ENCODE measurements around the gene LHPP.

LHPP gene

DNA sequence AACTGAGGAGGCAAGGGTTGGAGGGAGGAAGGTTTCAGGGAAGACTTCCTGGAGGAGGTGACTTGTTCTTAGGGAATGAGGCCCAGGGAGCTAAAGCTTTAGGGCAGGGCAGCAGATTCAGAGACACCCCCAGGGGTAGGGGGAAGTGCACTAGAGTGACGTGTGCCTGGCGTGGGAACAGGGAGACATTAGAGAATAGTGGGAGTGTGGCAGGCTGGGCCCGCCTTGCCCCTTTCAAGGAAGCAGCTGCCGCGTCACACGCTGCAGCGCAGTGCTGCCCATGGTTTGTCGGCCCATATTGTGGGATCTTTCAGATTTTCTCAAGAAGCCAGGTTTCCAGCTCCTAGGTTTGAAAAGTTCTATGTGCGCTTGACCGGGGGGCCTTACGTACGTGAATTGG, 139.4 kb downstream of the LHPP start:
- no peak for DNase-seq (ENCODE audit: low read depth)
- TF ChIP-seq, protein P1, sequence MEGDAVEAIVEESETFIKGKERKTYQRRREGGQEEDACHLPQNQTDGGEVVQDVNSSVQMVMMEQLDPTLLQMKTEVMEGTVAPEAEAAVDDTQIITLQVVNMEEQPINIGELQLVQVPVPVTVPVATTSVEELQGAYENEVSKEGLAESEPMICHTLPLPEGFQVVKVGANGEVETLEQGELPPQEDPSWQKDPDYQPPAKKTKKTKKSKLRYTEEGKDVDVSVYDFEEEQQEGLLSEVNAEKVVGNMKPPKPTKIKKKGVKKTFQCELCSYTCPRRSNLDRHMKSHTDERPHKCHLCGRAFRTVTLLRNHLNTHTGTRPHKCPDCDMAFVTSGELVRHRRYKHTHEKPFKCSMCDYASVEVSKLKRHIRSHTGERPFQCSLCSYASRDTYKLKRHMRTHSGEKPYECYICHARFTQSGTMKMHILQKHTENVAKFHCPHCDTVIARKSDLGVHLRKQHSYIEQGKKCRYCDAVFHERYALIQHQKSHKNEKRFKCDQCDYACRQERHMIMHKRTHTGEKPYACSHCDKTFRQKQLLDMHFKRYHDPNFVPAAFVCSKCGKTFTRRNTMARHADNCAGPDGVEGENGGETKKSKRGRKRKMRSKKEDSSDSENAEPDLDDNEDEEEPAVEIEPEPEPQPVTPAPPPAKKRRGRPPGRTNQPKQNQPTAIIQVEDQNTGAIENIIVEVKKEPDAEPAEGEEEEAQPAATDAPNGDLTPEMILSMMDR (conservative IDR thresholded peaks at IDR 0.05; ENCODE audit: low read depth, low read length), result no peak

DNA sequence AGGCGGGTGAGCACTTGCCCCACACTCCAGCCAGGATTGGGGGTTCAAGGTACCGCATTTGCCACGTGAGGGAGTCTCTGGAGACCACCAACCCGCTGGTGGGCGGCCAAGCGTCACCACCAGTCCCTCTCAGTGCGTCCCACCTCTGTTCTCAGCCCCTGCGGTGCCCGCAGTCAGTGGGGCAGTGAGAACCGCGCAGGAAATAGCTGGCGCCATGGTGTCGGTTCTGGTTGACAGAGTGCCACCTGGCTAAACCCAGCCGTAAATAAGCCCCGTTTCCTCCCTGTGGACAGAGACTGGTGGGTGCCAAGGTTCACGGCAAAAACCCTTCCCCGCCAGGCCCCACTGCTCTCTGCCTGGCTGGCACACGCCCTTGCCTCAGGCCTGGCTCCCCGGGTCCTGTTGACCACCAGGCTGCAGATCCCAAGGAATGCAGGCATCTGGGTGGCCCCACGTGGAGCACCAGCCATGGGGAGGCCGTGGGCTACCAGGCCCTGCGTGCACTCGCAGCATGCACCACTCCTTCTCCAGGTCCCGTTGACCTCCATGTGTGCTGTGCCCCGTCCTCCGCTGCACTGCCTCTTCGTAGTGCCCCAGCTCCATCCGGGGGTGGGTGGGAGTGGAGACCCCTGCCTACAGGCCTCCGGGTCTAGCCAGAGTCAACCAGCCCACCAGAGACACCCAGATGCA, 140.0 kb downstream of the LHPP start:
- no peak for DNase-seq (ENCODE audit: low read depth)
- TF ChIP-seq, protein P1 (conservative IDR thresholded peaks at IDR 0.05; ENCODE audit: low read depth, low read length), result no peak
- no peak overlapping the region for H3K4me3 ChIP-seq (ENCODE audit: low read depth, low read length)

More for the DNA sequence above, 139.4 kb downstream of the LHPP start:
- H3K4me3 ChIP-seq (ENCODE audit: low read depth, low read length), result no peak overlapping the region

GRCh38 chr10:124602121-124602561, 140.5 kb downstream of the LHPP start:
- no peak for DNase-seq (ENCODE audit: low read depth)
- TF ChIP-seq, protein P1 (conservative IDR thresholded peaks at IDR 0.05; ENCODE audit: low read depth, low read length), result no peak
- H3K4me3 ChIP-seq (ENCODE audit: low read depth, low read length), result no peak overlapping the region

DNA sequence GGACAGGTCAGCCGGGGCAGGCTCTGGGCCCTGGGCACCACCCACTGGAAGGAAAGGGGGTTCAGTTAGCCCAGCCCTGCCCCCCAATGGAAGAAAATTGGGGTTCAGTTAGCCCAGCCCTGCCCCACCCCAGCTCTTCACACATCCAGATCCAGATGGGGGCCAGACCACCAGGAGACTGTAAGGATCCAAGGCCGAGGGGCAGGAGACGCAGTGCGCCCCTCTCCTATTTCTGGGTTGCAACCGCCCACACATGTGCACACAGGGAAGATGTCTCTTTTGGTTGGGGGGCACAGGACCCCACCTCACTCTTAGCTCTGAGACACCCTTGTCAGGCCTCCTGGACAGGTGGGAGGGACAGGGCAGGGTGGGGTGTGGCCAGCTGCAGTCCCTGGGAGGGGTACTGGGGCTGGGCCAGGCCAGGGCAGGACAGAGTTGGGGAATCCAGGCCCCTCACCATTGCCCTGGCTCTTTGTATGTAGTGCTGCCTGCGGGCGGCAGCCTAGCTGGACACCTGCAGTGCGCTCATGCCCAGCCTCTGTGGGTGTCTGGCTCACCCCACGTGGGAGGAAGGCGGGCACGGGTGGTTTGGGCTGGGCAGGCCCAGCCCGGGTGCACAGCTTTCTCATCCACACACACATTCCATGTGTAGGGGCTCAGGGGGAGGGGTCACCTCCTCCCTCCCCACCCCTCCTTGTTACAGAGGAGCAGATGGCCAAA, 141.2 kb downstream of the LHPP start:
- no peak for DNase-seq (ENCODE audit: low read depth)
- no peak overlapping the region for H3K4me3 ChIP-seq (ENCODE audit: low read depth, low read length)
- TF ChIP-seq, protein P1 (conservative IDR thresholded peaks at IDR 0.05; ENCODE audit: low read depth, low read length), result no peak

DNA sequence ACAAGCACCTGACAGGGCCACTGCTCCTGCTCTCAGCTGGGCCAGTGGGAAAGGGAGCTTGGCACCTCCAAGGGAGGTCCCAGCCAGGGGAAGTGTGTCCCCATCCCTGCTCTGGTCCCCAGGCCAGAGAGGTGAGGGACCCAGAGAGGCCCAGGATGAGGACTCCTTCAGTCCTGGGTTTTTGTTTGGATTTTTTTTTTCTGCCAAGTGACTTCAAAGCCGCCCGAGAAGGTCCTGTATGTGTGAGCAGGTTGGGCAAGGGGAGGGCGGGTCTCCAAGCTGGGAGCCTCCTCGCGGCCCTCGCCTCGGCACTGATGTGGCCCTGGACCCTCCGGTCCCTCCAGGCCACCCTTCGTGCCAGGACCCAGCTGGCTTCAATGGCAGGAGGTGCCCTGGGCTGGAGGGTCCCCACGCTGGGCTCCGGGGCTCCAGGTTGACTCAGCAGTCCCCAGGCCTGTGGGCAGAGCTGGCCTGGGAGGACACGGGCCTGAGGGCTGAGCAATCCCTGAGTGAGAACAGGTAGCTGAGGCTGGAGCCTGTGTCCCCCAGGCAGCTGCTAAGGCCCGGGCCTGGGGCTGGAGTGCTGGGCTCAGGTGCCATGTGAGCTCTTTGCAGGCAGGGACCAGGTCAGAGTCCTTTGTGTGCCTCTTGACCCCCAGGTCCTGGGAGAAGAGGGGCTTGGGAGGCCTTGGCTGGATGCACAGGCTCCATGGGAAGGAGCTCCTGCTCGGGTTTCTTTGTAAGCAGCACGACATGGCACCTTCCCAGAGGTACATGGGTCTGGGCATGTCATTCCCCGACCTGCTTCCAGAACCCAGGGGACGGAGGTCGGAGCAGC, 142.0 kb downstream of the LHPP start:
- TF ChIP-seq, protein P1 (conservative IDR thresholded peaks at IDR 0.05; ENCODE audit: low read depth, low read length), result no peak
- no peak for DNase-seq (ENCODE audit: low read depth)
- no peak overlapping the region for H3K4me3 ChIP-seq (ENCODE audit: low read depth, low read length)

- no peak overlapping the region for H3K4me3 ChIP-seq (ENCODE audit: low read depth, low read length)
- no peak for DNase-seq (ENCODE audit: low read depth)
- TF ChIP-seq, protein P1 (conservative IDR thresholded peaks at IDR 0.05; ENCODE audit: low read depth, low read length), result no peak
Observed at GRCh38 chr10:124604214-124605000, 142.8 kb downstream of the LHPP start.
